Muscle layer of duodenum (tissue), 2 donors: ENCODE measurements around the gene OR2C1.

Source experiments
- H3K27ac ChIP-seq: one replicate; pipeline ENCODE4 v1.7.0; 2013; ENCODE audit warnings: mild to moderate bottlenecking, low read length
- H3K27me3 ChIP-seq: one replicate; pipeline ENCODE4 v1.7.0; 2013; ENCODE audit warnings: low read depth, mild to moderate bottlenecking, control low read depth, low read length
- H3K36me3 ChIP-seq, 2 donors: one replicate each; pipeline ENCODE4 v1.7.0; 2013; ENCODE audit warnings: low read length in 2 of 2, control low read depth in 1 of 2, mild to moderate bottlenecking in 1 of 2; ENCODE audit not compliant: insufficient read depth in 2 of 2, control insufficient read depth in 1 of 2
- H3K4me1 ChIP-seq, 2 donors: one replicate each; pipeline ENCODE4 v1.7.0; 2013; ENCODE audit warnings: low read length in 2 of 2, mild to moderate bottlenecking in 2 of 2, control low read depth in 1 of 2, moderate library complexity in 1 of 2; ENCODE audit not compliant: insufficient read depth in 2 of 2, control insufficient read depth in 1 of 2
- H3K4me3 ChIP-seq, 2 donors: one replicate each; pipeline ENCODE4 v1.7.0; 2013; ENCODE audit warnings: low read length in 2 of 2, low read depth in 1 of 2, mild to moderate bottlenecking in 1 of 2
- H3K9me3 ChIP-seq, 2 donors: one replicate each; pipeline ENCODE4 v1.7.0; 2013; ENCODE audit warnings: low read length in 2 of 2, control low read depth in 1 of 2, mild to moderate bottlenecking in 1 of 2; ENCODE audit not compliant: control insufficient read depth in 1 of 2
- donor health status: healthy.

OR2C1 gene

DNA sequence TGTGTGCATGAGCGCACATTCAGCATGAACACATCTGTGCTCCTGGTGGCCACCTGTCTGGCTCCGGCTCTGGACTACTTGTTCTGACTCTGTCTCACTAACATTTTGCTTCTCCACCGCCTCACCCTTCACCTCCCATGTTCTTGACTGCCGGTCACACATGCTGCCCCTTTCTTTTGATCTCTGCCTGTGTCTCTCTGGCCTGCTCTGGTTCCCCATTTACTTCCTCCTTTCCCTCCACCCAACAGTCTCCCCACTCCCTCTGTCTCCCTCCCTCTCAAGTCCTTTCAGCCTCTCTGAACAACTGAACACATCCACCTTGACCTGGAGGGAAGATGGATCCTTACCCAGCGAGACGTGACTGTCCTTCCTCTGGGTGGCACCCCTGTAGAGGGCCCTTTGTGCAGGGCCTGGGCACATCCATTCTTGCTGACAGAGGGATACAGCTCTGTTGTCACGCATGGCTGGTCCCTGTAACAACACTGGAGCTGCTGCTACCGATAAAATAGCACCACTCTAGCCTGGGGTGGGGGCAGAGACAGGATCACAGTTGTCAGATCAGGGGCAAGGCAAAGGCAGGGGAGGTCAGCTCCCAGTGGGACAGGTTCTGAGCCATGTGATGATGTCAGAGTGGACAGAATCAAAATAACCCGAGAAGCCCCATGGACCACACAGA lies 34.1 kb downstream of the OR2C1 start:
- Histone ChIP-seq H3K36me3 (peaks cover 51 to 80% of the 10 kb centered on the region in 2 donors), H3K27me3 (no peaks in the 10 kb centered on the region), H3K4me3 (peak overlapping the region in 1 of 2 donors; percentile 32), H3K4me1 (no peaks in the 10 kb centered on the region), H3K9me3 (peaks cover 36 to 69% of the 10 kb centered on the region in 2 donors), H3K27ac (no peak overlapping the region)

DNA sequence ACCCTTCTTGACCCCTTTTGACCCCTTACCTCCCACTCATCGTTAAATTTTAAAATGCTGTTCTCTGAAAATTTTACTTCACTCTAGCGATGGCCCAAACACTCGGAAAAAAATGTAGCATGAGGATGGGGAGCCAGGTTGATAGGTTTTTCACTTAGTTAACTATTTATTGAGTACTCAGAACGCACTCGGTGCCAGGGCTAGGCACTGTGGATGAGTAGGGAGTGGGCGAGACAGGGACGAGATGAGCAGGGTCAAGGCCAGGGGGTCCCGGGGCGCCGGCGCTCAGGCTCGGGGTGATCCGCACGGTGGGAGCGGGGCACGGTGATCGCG lies 44.7 kb downstream of the OR2C1 start:
- Histone ChIP-seq H3K9me3 (peaks cover 13 to 46% of the 10 kb centered on the region in 2 donors), H3K27ac (peak overlapping the region; percentile 72), H3K4me1 (peaks cover 6 to 16% of the 10 kb centered on the region in 2 donors), H3K36me3 (peaks cover 23 to 54% of the 10 kb centered on the region in 2 donors), H3K4me3 (peak overlapping the region; percentile 80 to 86), H3K27me3 (no peaks in the 10 kb centered on the region)

DNA sequence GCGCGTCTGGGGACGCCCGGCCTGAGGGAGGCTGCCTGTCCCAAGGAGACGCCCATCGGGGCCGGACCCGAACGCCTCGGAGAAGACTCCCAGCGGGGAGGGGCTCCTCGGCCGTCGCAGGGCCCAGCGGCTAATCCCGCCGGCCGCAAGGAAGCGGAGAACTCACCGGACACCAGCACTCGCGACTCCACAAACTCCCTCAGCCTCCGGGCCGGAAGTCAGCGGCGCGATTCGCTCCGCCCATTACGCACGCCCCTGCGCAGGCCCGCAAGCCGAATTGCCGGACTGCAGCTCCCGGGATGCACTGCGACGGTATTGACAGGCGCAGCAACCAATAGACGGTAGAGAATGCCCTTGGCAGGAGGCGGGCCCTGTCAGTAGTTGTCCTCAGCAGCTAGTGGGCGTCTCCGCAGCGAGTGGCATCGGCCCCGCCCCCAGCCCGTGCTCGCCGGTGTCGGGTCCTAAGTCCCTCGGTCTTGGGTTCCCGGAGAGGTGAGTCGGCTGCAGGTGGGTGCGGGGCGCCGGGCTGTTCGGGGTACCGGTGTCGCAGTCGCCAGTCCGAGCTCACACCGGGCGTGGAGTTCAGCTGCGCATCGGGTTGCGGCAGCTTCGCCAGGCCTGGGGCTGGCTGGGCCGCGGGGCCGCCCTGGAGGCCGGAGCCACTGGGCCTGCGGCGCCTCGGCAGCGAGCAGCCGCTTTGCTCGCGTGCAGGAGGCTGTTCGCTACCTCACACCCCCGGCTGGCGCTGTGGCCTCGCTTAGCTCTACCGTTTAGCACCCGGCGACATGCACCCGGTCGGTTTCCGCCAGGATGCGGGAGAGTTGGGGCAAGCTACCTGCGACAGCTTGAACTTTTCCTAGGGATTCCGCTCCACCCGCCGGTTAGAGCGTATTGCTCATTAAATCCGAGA lies 45.3 kb downstream of the OR2C1 start, which contains the start of the genes ZNF174 and ZSCAN32:
Gene ZNF174 (plus strand): TSS at position 437 of the 910 bp plus-strand sequence. CDS start 790 bp downstream, outside the sequence.
Gene ZSCAN32 (minus strand): TSS at position 226 of the 910 bp plus-strand sequence. CDS start 3,447 bp downstream, outside the sequence.
- H3K4me1 ChIP-seq, result peaks cover 6 to 16% of the 10 kb centered on the region in 2 donors
- peaks cover 15 to 48% of the 10 kb centered on the region in 2 donors for H3K9me3 ChIP-seq
- peaks cover 25 to 54% of the 10 kb centered on the region in 2 donors for H3K36me3 ChIP-seq
- H3K27ac ChIP-seq, result peak within 1 kb of the TSS; percentile 72
- H3K27me3 ChIP-seq, result no peaks in the 10 kb centered on the region
- H3K4me3 ChIP-seq, result peak within 1 kb of the TSS; percentile 80 to 86

DNA sequence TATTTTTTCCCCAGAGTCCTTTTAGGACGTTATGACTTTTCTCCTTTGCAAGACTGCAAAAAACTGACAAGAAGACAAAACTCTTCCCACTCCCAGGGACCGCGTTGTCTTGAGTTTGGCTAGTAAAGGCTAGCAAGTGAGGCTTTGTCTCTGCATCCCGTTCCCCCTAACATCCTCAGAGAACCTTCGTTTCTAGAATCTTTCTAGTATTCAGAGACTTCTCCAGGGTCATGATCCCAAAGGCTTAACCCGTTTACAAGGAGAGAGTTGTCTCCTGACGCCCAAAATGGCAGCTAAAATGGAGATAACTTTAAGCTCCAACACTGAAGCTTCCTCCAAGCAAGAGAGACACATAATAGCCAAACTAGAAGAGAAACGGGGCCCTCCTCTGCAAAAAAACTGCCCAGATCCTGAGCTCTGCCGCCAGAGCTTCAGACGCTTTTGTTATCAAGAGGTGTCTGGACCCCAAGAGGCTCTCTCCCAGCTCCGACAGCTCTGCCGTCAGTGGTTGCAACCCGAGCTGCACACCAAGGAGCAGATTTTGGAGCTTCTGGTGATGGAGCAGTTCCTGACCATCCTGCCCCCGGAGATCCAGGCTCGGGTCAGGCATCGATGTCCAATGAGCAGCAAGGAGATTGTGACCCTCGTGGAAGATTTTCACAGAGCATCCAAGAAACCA lies 46.2 kb downstream of the OR2C1 start:
- Histone ChIP-seq H3K36me3 (peaks cover 26 to 54% of the 10 kb centered on the region in 2 donors), H3K27me3 (no peaks in the 10 kb centered on the region), H3K9me3 (peaks cover 23 to 49% of the 10 kb centered on the region in 2 donors), H3K4me1 (peaks cover 6 to 16% of the 10 kb centered on the region in 2 donors), H3K4me3 (peak overlapping the region; percentile 80 to 86), H3K27ac (peak overlapping the region; percentile 50)
